Keratinocyte (primary cell): ENCODE results near the gene ZBTB17. TPM values are rescaled to one million over a fixed set of nuclear protein-coding genes. Genes with fewer than 3 reads are reported as not detected.
"Not testable (repeated sequence)": the region's sequence is repeated elsewhere in the genome, so short reads cannot be mapped to it uniquely, and the experiment has no call there.

Source experiments
- DNase-seq: peaks from one replicate; pipeline ENCODE4 v3.0.0-alpha.2; 2011; ENCODE audit warnings: low read depth, missing footprints, low spot score
- FAIRE-seq: peaks from 2 replicates; lab custom pipeline; 2011; peaks lifted over from hg19 to GRCh38; lab: Jason Lieb, UNC
- H2AFZ ChIP-seq: 2 replicates; pipeline ENCODE4 v1.6.0; 2012; ENCODE audit warnings: low read length, control low read depth, inconsistent platforms; ENCODE audit not compliant: control insufficient read depth
- H3K27ac ChIP-seq: 2 replicates; pipeline ENCODE4 v1.5.1; 2011; ENCODE audit warnings: low read length; ENCODE audit not compliant: control insufficient read depth, insufficient read depth
- H3K27me3 ChIP-seq: 3 replicates; pipeline ENCODE4 v1.6.0; 2011; ENCODE audit warnings: low read length; ENCODE audit not compliant: control insufficient read depth, insufficient read depth; ENCODE audit errors: extremely low read depth
- H3K36me3 ChIP-seq, 2 experiments: 2 replicates in 1 of 2; 3 replicates in 1 of 2; pipeline ENCODE4 v1.5.1; 2011; ENCODE audit warnings: low read length in 2 of 2, mild to moderate bottlenecking in 1 of 2; ENCODE audit not compliant: control insufficient read depth in 2 of 2, insufficient read depth in 2 of 2; ENCODE audit errors: extremely low read depth in 1 of 2
- H3K4me1 ChIP-seq: 3 replicates; pipeline ENCODE4 v1.5.1; 2011; ENCODE audit warnings: low read length; ENCODE audit not compliant: control insufficient read depth, insufficient read depth; ENCODE audit errors: extremely low read depth
- H3K4me2 ChIP-seq: 3 replicates; pipeline ENCODE4 v1.6.0; 2011; ENCODE audit warnings: low read depth, low read length; ENCODE audit not compliant: control insufficient read depth, insufficient read depth; ENCODE audit errors: extremely low read depth
- H3K4me3 ChIP-seq, 3 experiments: fragments of 200-600 bp in 1 of 3; sonication (generic) in 1 of 3; 2 replicates in 2 of 3; 3 replicates in 1 of 3; pipeline ENCODE4 v1.5.1; 2011 to 2016; ENCODE audit warnings: low read length in 3 of 3, mild to moderate bottlenecking in 3 of 3, control low read depth in 2 of 3, inconsistent platforms in 1 of 3, low read depth in 1 of 3, mixed read lengths in 1 of 3, mixed run types in 1 of 3, moderate library complexity in 1 of 3; ENCODE audit not compliant: control insufficient read depth in 2 of 3, insufficient read depth in 2 of 3; ENCODE audit errors: extremely low read depth in 1 of 3
- H3K79me2 ChIP-seq: 2 replicates; pipeline ENCODE4 v1.6.0; 2012; ENCODE audit warnings: low read length; ENCODE audit not compliant: control insufficient read depth, insufficient read depth
- H3K9ac ChIP-seq: 3 replicates; pipeline ENCODE4 v1.6.0; 2011; ENCODE audit warnings: low read length; ENCODE audit not compliant: control insufficient read depth, insufficient read depth; ENCODE audit errors: extremely low read depth
- H3K9me1 ChIP-seq: 3 replicates; pipeline ENCODE4 v1.6.0; 2011; ENCODE audit warnings: low read length; ENCODE audit not compliant: control insufficient read depth, insufficient read depth; ENCODE audit errors: extremely low read depth
- H3K9me3 ChIP-seq: 2 replicates; pipeline ENCODE4 v1.5.1; 2012; ENCODE audit warnings: low read depth, low read length; ENCODE audit not compliant: control insufficient read depth
- H4K20me1 ChIP-seq: 3 replicates; pipeline ENCODE4 v1.6.0; 2011; ENCODE audit warnings: low read length; ENCODE audit not compliant: control insufficient read depth, insufficient read depth; ENCODE audit errors: extremely low read depth
- CTCF ChIP-seq, 3 experiments: IDR thresholded peaks in 1 of 3; conservative IDR thresholded peaks in 1 of 3; optimal IDR thresholded peaks in 1 of 3; 2 replicates in 2 of 3; 3 replicates in 1 of 3; pipeline versions ENCODE3 to v1.5.1; 2011; ENCODE audit warnings: low read length in 3 of 3, mild to moderate bottlenecking in 3 of 3, moderate library complexity in 2 of 3, control low read depth in 1 of 3, inconsistent platforms in 1 of 3; ENCODE audit not compliant: insufficient read depth in 2 of 3; ENCODE audit errors: extremely low read depth in 1 of 3
- EZH2 ChIP-seq: IDR thresholded peaks from one replicate; pipeline ENCODE4 v1.6.1; 2012; ENCODE audit warnings: inconsistent platforms, mild to moderate bottlenecking, low read length, moderate library complexity
- dilution Hi-C: fragments of 300-500 bp; cut with MboI; formaldehyde crosslinking; loops from one replicate; pipeline ENCODE4 v1.7.0; 2020; ENCODE audit warnings: low sequenced_read_pairs; ENCODE audit not compliant: extremely low pct_ligation_motif_present
- polyA plus RNA-seq, 5 experiments: library from polyadenylated mRNA; depleted of rRNA in 3 of 5; stranded (reverse) in 3 of 5; stranded (forward) in 1 of 5; unstranded in 1 of 5; fragments of >200 nt; gene quantifications; 1 replicate in 1 of 5; 2 replicates in 3 of 5; 3 replicates in 1 of 5; pipeline versions ENCODE4 v1.2.1 to v1.2.3, GENCODE V29; 2011 to 2012; ENCODE audit warnings: missing spikeins in 2 of 5, low read depth in 1 of 5, low replicate concordance in 1 of 5

ZBTB17 gene
- polyA plus RNA-seq, 1 donor (not counting 4 experiments of a cell fraction or from before 2014, with no cell fraction given) = 18.4 TPM

DNA sequence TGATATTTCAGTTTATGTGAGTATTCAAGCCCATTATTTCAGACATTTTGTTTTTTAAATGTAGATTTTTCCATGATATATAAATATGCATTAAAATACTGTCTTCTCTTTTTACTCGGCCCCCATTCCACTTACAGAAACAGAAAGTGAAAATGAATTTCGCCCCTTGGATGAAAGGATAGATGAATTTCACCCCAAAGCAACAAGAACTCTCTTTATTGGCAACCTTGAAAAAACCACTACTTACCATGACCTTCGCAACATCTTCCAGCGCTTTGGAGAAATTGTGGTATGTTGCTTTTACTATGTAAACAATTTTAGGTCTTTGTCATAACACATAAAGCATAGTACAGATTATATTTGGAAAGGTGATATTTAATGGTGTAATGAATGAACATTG is 59.9 kb downstream of the ZBTB17 start:
- H3K79me2 ChIP-seq = peaks cover 58% of the 10 kb centered on the region
- H3K27ac ChIP-seq = peak overlapping the region; percentile 42
- FAIRE-seq (no peak), DNase-seq (no peak)
- no peak overlapping the region for H2AFZ ChIP-seq
- no peaks in the 10 kb centered on the region for H3K9me1 ChIP-seq
- dilution Hi-C loops = no loop called here
- H3K9ac ChIP-seq = no peak overlapping the region
- peaks cover 7 to 26% of the 10 kb centered on the region in 2 experiments for H3K36me3 ChIP-seq
- no peaks in the 10 kb centered on the region for H4K20me1 ChIP-seq
- TF ChIP-seq EZH2 (no peak), CTCF (optimal IDR thresholded peaks at IDR 0.05 in 1 of 3, IDR thresholded peaks at IDR 0.05 in 1 of 3, conservative IDR thresholded peaks at IDR 0.05 in 1 of 3; ENCODE audit: extremely low read depth in 1 of 3, insufficient read depth in 2 of 3, low read length in 3 of 3) (no peak)
- peak overlapping the region; percentile 24 for H3K4me2 ChIP-seq
- H3K4me1 ChIP-seq = peaks cover 29% of the 10 kb centered on the region
- no peaks in the 10 kb centered on the region for H3K9me3 ChIP-seq
- no peaks in the 10 kb centered on the region for H3K27me3 ChIP-seq
- H3K4me3 ChIP-seq = no peak overlapping the region

- H3K27ac ChIP-seq, FAIRE-seq, dilution Hi-C loops, H3K9ac ChIP-seq, H4K20me1 ChIP-seq, H3K4me2 ChIP-seq, H3K27me3 ChIP-seq, DNase-seq, H3K9me3 ChIP-seq, H3K9me1 ChIP-seq, H2AFZ ChIP-seq, H3K4me3 ChIP-seq: not testable (repeated sequence)
- H3K4me1 ChIP-seq = peaks cover 16% of the 10 kb centered on the region
- H3K36me3 ChIP-seq = peaks cover 9 to 25% of the 10 kb centered on the region in 2 experiments
- peaks cover 63% of the 10 kb centered on the region for H3K79me2 ChIP-seq
Observed at GRCh38 chr1:15913607-15914006, 62.3 kb downstream of the ZBTB17 start.

DNA sequence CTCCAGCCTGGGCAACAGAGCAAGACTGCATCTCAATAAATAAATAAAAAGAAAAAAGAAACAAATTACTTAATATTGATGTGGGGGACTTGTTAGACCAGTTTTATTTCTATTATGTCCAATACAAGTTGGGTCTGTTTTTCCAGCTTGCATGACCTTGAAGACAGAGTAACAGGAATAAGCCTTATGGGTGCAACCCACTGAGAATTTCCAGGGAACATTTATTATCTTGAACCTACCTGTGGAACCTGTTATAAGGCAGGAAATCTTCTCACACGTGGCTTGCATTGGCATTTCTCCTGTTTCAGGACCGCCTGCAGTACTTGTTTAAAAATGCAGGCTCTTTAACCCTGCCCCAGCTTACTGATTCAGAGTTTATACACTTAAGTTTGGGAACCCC is 64.0 kb downstream of the ZBTB17 start:
- Histone ChIP-seq H3K79me2 (peaks cover 74% of the 10 kb centered on the region), H3K27me3 (no peaks in the 10 kb centered on the region), H3K9me1 (no peaks in the 10 kb centered on the region), H3K9ac (no peak overlapping the region), H3K36me3 (peaks cover 9 to 25% of the 10 kb centered on the region in 2 experiments), H3K4me3 (no peak overlapping the region), H4K20me1 (no peaks in the 10 kb centered on the region), H3K4me2 (no peak overlapping the region), H2AFZ (no peak overlapping the region), H3K9me3 (no peaks in the 10 kb centered on the region), H3K4me1 (peaks cover 10% of the 10 kb centered on the region), H3K27ac (no peak overlapping the region)
- TF ChIP-seq CTCF (optimal IDR thresholded peaks at IDR 0.05 in 1 of 3, IDR thresholded peaks at IDR 0.05 in 1 of 3, conservative IDR thresholded peaks at IDR 0.05 in 1 of 3; ENCODE audit: extremely low read depth in 1 of 3, insufficient read depth in 2 of 3, low read length in 3 of 3) (no peak), EZH2 (no peak)
- DNase-seq = no peak
- FAIRE-seq = no peak
- dilution Hi-C loops = no loop called here
